ENCODE measurements around the gene LAD1.
A peak's percentile ranks its signal among the peaks of the same experiment; 100 is the strongest.

The LAD1 gene

GRCh38 chr1:201391225-201391624 lies 7.9 kb downstream of the LAD1 start:
- no peak for DNase-seq

GRCh38 chr1:201389051-201389450 lies 10.1 kb downstream of the LAD1 start:
- no peak for DNase-seq

DNA sequence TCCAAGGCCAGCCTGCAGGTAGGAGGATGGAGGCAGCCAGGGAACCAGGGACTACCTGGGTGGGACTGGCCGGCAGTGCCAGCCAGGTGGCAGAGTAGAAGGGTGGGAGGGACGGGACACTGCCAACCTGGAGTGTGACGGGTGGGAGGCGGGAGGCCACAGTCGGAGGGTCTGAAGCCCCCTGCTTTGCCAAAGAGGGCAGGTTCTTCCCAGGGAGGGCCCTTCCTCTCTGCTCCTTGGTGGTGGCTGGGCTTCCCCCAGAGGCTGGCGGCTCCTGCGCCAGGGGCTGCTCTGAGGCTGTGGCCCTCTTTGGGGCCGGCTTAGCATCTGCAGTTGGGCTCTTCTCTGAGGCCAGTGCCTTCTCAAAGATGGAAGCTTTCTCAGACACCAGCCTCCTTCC lies 12.9 kb downstream of the LAD1 start:
- DNase-seq = no peak

GRCh38 chr1:201385299-201385891 lies 13.7 kb downstream of the LAD1 start:
- DNase-seq = peak; percentile 83

DNA sequence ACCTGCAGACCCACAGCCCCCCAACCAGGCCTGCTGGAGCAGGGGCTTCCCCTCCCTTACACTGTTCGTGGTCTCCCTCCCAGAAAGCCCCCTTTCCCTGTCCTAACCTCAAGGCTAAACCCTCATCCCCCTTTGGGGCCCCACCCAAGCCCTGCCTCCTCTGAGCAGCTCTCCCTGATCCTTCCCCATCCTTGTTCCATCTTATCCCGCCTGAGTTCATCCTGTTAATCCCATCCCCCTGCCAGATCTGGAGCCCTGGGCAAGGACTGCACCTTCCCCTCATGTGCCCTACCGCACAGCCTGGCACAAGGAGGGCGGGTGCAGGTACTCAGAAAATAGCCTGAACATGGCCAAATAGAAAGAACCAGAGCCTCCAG lies 14.7 kb downstream of the LAD1 start:
- DNase-seq = no peak

DNA sequence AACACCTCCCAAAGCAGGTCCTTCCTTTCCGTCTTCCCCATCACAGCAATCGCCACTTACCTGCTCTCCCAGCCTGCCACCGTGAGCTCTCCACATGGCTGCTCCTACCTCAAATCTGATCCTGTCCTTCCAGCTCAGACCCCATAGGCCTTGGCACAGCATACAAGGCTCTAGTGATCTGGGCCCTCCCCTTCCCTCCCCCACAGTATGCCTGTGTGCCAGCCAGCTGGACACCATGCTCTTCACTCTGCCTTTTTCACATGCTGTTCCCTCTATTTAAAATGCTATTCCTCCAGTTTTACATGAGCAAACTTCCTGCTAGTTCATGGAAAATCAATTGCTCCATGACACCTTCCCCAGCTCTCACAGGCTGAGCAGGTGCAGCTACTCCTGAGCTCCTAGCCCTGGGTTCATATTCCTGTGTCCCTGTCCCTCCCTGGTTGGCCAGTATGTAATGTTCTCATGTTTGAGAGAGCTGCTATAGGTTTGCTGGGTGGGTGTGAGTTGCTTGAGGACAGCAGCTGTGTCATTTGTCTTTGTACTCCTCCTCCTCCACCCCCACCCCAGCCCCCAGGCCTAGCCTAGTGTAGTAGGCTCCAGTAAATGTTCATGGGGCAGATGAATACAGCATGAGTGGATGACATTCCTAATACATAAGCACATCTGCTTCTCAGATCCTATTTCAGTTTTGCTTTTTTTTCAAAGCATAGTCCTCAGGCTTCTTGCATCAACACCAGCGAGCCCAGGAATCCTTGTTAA lies 15.3 kb downstream of the LAD1 start:
- peak; percentile 64 for DNase-seq

DNA sequence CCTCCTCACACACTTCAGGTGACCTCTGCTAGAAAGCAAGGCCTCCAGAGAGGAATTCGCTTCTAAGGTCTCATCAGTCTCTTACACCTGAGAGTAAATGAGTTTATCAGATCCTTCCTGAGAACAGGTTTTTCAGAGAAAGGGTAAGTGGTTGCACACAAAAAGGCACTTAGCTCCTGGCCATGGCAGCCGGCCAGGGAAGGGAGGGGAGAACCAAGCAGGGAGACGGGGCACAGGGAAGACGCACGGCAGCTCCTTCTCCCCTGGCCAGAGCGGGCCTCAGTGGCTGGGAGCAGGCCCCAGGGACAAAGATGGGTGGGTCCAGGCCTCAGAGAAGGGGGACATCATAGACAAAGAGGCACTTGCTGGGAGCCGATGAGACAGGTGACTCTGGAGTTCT lies 18.0 kb downstream of the LAD1 start:
- DNase-seq = peak; percentile 53

GRCh38 chr1:201379733-201380242 lies 19.3 kb downstream of the LAD1 start:
- DNase-seq = no peak

DNA sequence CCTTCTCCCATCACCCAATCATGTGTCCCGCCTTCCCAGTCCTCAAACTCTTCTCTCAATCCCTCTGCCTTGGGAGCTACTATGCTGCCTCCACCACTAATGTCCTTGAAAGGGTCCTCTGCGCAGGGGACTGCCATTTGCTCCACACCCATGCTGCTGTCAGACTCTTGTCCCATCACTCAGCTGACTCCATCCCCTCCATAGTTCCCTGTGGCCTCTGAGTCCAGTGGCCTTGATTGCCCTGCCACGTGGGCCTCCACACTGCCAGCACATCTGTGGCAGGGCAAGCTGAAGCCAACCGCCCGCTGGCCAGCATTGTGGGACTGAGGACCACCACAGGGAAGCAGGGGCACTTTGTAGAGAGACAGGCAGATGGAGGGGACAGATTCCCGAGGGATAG lies 20.3 kb downstream of the LAD1 start:
- DNase-seq = no peak

DNA sequence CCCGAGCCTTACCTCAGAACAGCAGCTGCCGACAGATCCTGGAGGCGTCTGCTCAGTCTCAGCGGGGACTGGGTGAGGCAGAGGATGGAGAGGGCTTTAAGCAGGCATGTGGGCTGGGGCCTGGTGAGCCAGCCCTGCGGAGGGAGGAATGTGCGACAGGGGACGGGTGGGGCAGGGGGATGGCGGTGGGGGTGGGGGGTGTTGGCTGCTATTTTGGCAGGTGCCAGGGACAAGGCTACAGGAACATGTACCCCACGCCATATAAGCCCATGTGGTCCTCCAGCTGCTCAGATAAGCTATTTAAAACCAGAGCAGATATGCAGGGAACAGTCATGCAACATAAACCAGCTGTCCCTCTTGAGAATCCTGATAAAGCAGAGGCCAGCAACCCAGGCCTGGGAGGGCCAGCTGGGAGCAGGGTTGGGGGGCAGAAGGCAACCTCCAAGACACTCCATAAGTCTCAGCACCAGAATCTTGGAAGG lies 21.5 kb downstream of the LAD1 start, which contains the start of gene TNNT2:
Gene TNNT2, minus strand, starts transcription at position 70 of the 482 bp plus-strand sequence. CDS start 4,426 bp downstream, outside the sequence.
- DNase-seq = no peak

DNA sequence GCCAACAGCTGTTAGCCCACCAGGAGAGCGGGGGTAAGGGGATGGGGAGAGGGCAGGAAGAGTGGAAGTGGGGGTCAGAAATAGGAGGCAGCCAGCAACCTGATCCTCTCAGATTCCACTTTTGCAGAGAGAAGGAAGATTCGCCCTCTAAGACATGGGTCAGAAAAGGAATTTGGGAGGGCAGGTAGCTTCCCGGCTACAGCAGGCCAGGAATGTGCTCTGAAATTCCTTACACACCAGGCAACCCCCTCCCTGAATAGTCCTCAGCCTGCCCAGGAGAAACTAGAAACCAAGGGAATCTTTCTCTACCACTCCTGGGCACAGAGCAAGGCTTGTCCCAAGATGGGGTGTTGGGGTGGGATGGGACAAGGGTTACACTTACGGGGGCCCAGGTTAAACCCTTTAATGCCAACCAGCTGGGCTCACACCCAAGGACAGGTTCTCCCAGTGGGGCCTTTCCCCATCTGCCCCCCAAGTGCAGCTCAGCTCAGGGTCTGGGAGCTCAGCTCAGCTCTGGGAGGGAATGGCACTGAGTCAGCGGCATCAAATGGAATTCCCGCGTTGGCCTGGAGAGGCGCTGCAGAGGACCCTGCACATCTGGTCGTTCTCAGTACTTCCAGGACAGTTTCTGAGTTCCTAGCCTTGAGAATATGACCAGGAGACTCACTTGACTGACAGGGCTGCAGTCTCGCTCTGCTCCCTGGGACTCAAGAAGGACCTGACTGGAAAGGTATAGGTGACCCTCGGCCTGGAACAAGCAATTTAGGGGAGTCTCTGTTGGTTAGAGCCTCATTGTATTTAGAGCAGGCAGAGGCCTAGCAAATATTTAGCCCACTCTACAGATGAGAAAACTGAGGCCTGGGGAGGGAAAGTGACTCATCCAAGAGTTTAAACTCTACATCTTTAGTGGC lies 22.4 kb downstream of the LAD1 start:
- peak; percentile 22 for DNase-seq

- DNase-seq = no peak
Observed at GRCh38 chr1:201376107-201376463, 23.0 kb downstream of the LAD1 start.

GRCh38 chr1:201375169-201375568 lies 24.0 kb downstream of the LAD1 start:
- no peak for DNase-seq

DNA sequence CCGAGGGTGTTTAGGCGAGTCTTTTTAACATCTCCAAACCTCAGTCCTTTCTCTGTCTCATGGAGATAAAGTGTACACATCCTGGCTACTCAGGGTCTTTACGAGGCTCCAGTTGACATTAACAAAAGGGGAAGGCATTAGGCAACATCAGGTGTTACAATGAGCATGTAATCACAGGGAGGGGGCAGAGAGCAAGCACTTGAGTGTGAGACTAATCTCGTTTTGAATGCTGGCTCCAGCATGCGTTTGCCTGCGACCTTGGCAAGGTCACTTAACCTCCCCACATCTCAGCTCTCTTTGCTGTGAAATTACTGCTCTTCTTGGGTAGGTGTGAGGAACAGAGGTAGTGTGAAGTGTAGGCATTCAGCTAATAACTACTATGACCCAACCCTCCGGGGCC lies 24.8 kb downstream of the LAD1 start:
- DNase-seq = peak; percentile 79

GRCh38 chr1:201371792-201372191 lies 27.3 kb downstream of the LAD1 start:
- DNase-seq = no peak

DNA sequence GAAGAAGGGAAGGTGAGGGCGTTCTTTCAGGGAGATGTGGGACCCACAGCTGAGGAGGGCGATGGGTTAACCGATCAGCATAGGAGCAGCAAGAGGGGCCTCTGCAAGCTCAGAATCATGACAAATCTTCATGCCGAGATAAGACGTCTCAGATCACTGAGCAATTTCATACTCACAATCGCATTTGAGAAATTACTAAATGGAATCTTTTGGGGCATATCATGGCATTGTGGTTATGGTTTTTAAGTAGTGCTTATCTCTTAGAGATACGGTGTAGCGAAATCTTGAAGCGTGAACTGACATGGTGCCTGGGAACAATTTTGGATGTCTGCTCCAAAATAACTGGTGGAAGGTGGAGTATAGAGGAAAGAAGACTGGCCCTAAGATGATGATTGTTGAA lies 27.8 kb downstream of the LAD1 start:
- DNase-seq = no peak

DNA sequence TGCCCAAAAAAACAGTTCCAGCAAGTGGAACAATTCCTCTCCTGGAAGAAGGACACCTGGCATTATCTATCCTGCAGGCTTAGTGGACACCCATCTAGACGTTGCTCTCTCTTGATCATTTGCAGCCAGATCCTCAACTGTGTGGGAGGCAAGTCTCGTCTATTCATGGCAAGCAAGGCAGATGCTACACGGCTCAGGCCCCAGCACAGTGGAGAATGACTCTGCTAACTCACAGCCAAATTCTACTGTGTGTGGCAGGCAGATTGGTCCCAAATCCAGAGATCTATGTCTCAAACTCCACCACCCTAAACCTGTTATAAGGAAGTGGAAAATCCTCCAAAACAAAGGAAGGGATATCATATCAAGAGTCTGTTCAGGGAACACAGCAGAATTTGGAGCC lies 28.6 kb downstream of the LAD1 start:
- no peak for DNase-seq

GRCh38 chr1:201369209-201369608 lies 29.9 kb downstream of the LAD1 start:
- no peak for DNase-seq

- no peak for DNase-seq
Observed at GRCh38 chr1:201366696-201367095, 32.4 kb downstream of the LAD1 start.

- no peak for DNase-seq
Observed at GRCh38 chr1:201365251-201365650, 33.9 kb downstream of the LAD1 start.

DNA sequence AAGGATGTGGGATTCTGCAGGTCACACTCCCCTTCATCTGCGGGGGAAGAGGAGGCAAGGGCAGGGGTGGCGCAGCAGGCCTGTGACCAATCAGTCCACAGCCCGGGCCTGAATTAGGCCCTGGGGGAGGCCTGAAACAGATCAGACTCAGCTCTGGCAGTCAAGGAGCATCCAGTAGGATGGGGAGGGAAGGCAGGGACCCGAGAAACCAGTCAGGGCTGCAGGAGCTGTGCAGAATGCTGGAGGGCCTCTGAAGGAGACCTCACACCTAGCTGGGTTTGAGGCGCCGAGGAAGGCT lies 34.4 kb downstream of the LAD1 start:
- no peak for DNase-seq

GRCh38 chr1:201363467-201363866 lies 35.7 kb downstream of the LAD1 start:
- DNase-seq = no peak

- DNase-seq = no peak
Observed at GRCh38 chr1:201362906-201363305, 36.2 kb downstream of the LAD1 start.

Measured in NCI-H69 (cell line).